Kidney (tissue), 14 donors: Measurements from ENCODE around the gene NCOA3. TPM values are rescaled to one million over a fixed set of nuclear protein-coding genes. Genes with fewer than 3 reads are reported as not detected.

ENCODE experiments used
- DNase-seq, 5 donors: peaks; one replicate each; pipeline ENCODE4 v3.0.0-alpha.2; 2013 to 2020
- FAIRE-seq: peaks from 2 replicates; lab custom pipeline; 2012; peaks lifted over from hg19 to GRCh38; lab: Jason Lieb, UNC
- H3K27ac ChIP-seq, 2 donors: one replicate each; pipeline ENCODE4 v1.7.0; 2013; ENCODE audit warnings: low read depth in 2 of 2, low read length in 2 of 2, inconsistent platforms in 1 of 2
- H3K27me3 ChIP-seq: one replicate; pipeline ENCODE4 v1.7.1; 2013; ENCODE audit warnings: low read length, inconsistent platforms; ENCODE audit not compliant: control insufficient read depth, insufficient read depth
- H3K36me3 ChIP-seq, 3 donors: one replicate each; pipeline versions ENCODE4 v1.7.0 to v1.7.1; 2013; ENCODE audit warnings: low read length in 3 of 3, control low read depth in 1 of 3, inconsistent platforms in 1 of 3; ENCODE audit not compliant: insufficient read depth in 3 of 3, control insufficient read depth in 2 of 3
- H3K4me1 ChIP-seq, 3 donors: one replicate each; pipeline versions ENCODE4 v1.7.0 to v1.7.1; 2013; ENCODE audit warnings: low read length in 3 of 3, inconsistent platforms in 1 of 3, low read depth in 1 of 3; ENCODE audit not compliant: control insufficient read depth in 2 of 3, insufficient read depth in 2 of 3
- H3K4me3 ChIP-seq, 3 donors: one replicate each; pipeline versions ENCODE4 v1.7.0 to v1.8.1; 2013; ENCODE audit warnings: low read length in 3 of 3, control low read depth in 1 of 3, inconsistent platforms in 1 of 3
- H3K9ac ChIP-seq, 3 donors: one replicate each; pipeline versions ENCODE4 v1.7.0 to v1.7.1; 2013; ENCODE audit warnings: low read length in 3 of 3, control low read depth in 1 of 3, inconsistent platforms in 1 of 3
- H3K9me3 ChIP-seq, 3 donors: one replicate each; pipeline versions ENCODE4 v1.7.0 to v1.7.1; 2013; ENCODE audit warnings: low read length in 3 of 3, control low read depth in 1 of 3, inconsistent platforms in 1 of 3; ENCODE audit not compliant: control insufficient read depth in 2 of 3, insufficient read depth in 1 of 3
- intact Hi-C: fragments of 100-400 bp; cut with DNase I; formaldehyde crosslinking; loops from one replicate; pipeline ENCODE4 v1.11.1; 2022
- polyA plus RNA-seq: library from polyadenylated mRNA; stranded (reverse); fragments of 350-450 nt; fragmentation: Illumina TruSeq; extraction: RNeasy Lipid Tissue Mini Kit (QIAGEN cat#74804); gene quantifications from one replicate; pipeline ENCODE4 v1.2.3, GENCODE V29; 2014; ENCODE audit warnings: low read depth, low replicate concordance; ENCODE audit not compliant: insufficient read depth
- total RNA-seq: library from RNA; stranded (reverse); fragmentation: NEBNext Ultra II Directional; extraction: Animal tissue kit (Norgen Biotek cat#: 25700); gene quantifications from one replicate; pipeline ENCODE4 v1.2.1, GENCODE V29; 2021
- TF ChIP-seq, protein P1 (sequence below): IDR thresholded peaks from 3 replicates; pipeline ENCODE4 v1.5.1; 2012; ENCODE audit warnings: mild to moderate bottlenecking, moderate library complexity, borderline replicate concordance; ENCODE audit not compliant: insufficient read depth; ENCODE audit errors: extremely low read depth
- donor health status: control.
- donor health status: control.
- donor health status: control.
- donor health status: control.
- donor health status: control.
- donor health status: DM: yes; HTN: yes; CAD: no.
- donor health status: Normal renal cell carcinoma (clear cell type).

NCOA3 gene
- total and polyA plus RNA-seq, 2 donors from 2014 or later = 4.9 to 38.8 TPM

DNA sequence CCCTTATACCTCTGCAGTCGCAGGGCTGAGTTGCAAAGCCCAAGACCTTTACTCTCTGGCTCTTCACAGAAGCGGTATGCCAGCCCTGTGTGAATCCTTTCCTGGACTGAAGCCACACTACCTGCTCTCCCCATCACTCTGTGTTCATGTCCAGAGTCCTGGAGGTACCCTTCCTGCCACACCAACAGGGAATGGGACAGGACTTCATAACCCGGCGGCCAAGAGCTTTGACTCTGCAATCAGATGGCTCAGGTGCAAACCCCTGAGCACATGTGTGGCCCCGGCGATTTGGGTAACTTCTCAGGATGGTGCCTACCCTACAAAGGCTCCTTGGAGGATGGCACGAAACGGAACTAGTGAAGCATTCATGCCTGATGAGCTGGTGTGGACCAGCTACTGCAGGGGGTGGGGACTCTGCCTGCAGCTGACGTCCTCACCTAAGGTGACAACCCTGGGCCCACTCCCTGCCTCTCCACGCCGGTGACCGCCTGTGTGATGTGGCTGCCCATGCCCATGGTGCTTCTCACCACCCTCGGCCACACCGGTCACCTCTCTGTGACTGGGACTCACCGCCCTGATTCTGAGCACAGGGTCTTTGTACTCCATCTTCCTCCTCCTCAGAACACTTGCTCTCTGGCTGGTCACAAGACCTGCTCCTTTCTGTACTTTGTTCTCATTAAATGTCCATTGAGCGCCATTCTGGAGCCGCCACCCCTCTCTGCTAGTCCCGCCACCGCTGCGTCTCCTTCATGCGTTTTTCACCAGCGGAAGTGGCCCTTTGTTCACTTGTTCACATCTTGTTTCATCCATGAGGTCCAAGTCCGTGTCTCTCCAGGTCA lies 166.8 kb downstream of the NCOA3 start:
- H3K9ac ChIP-seq = no peak overlapping the region
- intact Hi-C loops = loop anchor here (5.0 kb wide), 1 partner anchor 954 kb away; no protein-coding TSS in a partner anchor
- TF ChIP-seq, protein P1, sequence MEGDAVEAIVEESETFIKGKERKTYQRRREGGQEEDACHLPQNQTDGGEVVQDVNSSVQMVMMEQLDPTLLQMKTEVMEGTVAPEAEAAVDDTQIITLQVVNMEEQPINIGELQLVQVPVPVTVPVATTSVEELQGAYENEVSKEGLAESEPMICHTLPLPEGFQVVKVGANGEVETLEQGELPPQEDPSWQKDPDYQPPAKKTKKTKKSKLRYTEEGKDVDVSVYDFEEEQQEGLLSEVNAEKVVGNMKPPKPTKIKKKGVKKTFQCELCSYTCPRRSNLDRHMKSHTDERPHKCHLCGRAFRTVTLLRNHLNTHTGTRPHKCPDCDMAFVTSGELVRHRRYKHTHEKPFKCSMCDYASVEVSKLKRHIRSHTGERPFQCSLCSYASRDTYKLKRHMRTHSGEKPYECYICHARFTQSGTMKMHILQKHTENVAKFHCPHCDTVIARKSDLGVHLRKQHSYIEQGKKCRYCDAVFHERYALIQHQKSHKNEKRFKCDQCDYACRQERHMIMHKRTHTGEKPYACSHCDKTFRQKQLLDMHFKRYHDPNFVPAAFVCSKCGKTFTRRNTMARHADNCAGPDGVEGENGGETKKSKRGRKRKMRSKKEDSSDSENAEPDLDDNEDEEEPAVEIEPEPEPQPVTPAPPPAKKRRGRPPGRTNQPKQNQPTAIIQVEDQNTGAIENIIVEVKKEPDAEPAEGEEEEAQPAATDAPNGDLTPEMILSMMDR = no peak
- H3K9me3 ChIP-seq = no peaks in the 10 kb centered on the region
- peaks cover 0 to under 1% (median 0%) of the 10 kb centered on the region in 3 donors for H3K36me3 ChIP-seq
- no peaks in the 10 kb centered on the region for H3K27me3 ChIP-seq
- no peak overlapping the region for H3K4me3 ChIP-seq
- DNase-seq (no peak), FAIRE-seq (no peak)
- peaks cover 0 to 10% (median 0%) of the 10 kb centered on the region in 3 donors for H3K4me1 ChIP-seq
- H3K27ac ChIP-seq = no peak overlapping the region

DNA sequence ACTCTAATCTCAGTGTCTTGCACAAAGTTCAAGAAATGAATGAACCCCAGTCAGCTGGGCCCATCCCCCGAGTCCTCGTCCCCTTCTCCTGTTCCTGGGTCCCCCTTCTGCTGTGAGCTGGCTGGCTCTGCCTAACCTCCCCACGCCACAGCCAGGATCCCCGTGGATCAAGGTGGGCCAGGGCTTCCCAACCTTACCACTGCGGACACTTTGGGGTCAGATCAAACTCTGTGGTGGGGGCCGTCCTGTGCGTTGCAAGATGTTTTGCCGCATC lies 167.4 kb downstream of the NCOA3 start:
- Histone ChIP-seq H3K9me3 (no peaks in the 10 kb centered on the region), H3K27me3 (no peaks in the 10 kb centered on the region), H3K9ac (no peak overlapping the region), H3K4me1 (peaks cover 0 to 8% (median 0%) of the 10 kb centered on the region in 3 donors), H3K4me3 (no peak overlapping the region), H3K27ac (no peak overlapping the region), H3K36me3 (no peaks in the 10 kb centered on the region)
- TF ChIP-seq, protein P1 = no peak
- intact Hi-C loops = loop anchor here (5.0 kb wide), 1 partner anchor 953 kb away; no protein-coding TSS in a partner anchor
- no peak for DNase-seq
- FAIRE-seq = no peak

DNA sequence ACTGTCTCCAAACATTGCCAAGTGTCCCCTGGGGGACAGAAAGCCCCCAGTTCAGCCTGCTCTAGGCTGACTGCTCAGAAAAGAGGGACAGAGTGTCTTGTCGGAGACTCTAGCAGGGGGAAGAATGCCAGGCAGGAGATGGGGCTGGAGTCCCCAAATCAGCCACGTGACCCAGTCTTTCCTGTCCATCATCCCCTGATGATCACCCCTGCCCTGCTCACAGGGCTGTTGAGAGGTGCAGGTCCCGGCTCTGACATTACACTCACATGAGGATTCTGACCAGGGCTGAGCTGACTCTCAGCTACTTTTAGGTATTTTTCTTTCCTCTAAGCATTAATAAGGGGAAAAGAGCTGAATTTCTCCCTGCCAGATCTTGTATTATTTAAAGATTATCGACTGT lies 167.8 kb downstream of the NCOA3 start:
- Histone ChIP-seq H3K36me3 (no peaks in the 10 kb centered on the region), H3K27ac (no peak overlapping the region), H3K27me3 (no peaks in the 10 kb centered on the region), H3K9me3 (no peaks in the 10 kb centered on the region), H3K4me1 (peaks cover 0 to 8% (median 0%) of the 10 kb centered on the region in 3 donors), H3K4me3 (no peak overlapping the region), H3K9ac (no peak overlapping the region)
- TF ChIP-seq, protein P1 = no peak
- intact Hi-C loops = loop anchor here (5.0 kb wide), 1 partner anchor 953 kb away; no protein-coding TSS in a partner anchor
- DNase-seq (no peak), FAIRE-seq (no peak)
